Measurements from ENCODE around the gene UBE2G2.
"Not testable (repeated sequence)": the region's sequence is repeated elsewhere in the genome, so short reads cannot be mapped to it uniquely, and the experiment has no call there.

Gene UBE2G2

DNA sequence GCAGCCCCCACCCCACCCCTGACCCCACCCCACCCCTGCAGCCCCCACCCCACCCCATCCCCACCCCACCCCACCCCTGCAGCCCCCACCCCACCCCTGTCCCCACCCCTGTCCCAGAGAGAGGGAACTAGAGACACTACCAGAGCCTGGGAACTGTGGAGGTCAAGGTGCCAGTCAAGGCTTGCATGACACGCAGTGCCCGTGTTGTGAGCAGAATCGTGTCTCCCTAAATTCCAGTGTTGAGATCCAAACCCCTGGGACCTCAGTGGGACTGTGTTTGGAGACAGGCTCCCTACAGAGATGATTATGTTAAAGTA lies 34.7 kb upstream of the UBE2G2 start:
- TF ChIP-seq, protein P1, sequence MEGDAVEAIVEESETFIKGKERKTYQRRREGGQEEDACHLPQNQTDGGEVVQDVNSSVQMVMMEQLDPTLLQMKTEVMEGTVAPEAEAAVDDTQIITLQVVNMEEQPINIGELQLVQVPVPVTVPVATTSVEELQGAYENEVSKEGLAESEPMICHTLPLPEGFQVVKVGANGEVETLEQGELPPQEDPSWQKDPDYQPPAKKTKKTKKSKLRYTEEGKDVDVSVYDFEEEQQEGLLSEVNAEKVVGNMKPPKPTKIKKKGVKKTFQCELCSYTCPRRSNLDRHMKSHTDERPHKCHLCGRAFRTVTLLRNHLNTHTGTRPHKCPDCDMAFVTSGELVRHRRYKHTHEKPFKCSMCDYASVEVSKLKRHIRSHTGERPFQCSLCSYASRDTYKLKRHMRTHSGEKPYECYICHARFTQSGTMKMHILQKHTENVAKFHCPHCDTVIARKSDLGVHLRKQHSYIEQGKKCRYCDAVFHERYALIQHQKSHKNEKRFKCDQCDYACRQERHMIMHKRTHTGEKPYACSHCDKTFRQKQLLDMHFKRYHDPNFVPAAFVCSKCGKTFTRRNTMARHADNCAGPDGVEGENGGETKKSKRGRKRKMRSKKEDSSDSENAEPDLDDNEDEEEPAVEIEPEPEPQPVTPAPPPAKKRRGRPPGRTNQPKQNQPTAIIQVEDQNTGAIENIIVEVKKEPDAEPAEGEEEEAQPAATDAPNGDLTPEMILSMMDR (IDR thresholded peaks at IDR 0.05; ENCODE audit: extremely low read depth, insufficient read depth, missing control alignments): no peak
- no peak for DNase-seq (ENCODE audit: low spot score)
- in situ Hi-C loops (cut with MboI; ENCODE audit: low pct_unique_long_range_greater_than_20kb, low sequenced_read_pairs, unreplicated experiment): no loop called here

DNA sequence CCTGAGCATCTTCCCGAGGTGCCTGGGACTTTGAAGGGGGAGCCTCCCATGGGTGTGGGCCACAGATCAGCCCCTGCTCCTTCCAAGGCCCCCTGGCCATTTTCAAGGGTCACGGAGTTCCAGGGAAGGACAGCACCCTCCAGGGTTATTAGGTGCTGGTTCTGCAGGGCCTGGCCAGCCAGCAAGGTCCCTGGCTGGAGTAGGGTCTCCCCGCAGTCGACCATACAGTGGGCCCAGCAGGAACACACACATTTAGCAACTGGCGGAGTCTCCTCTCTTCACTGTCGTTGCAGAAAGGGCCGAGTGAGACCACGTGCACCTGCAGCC lies 34.0 kb upstream of the UBE2G2 start:
- in situ Hi-C loops (cut with MboI; ENCODE audit: low pct_unique_long_range_greater_than_20kb, low sequenced_read_pairs, unreplicated experiment): no loop called here
- DNase-seq (ENCODE audit: low spot score): no peak
- TF ChIP-seq, protein P1 (IDR thresholded peaks at IDR 0.05; ENCODE audit: extremely low read depth, insufficient read depth, missing control alignments): no peak

DNA sequence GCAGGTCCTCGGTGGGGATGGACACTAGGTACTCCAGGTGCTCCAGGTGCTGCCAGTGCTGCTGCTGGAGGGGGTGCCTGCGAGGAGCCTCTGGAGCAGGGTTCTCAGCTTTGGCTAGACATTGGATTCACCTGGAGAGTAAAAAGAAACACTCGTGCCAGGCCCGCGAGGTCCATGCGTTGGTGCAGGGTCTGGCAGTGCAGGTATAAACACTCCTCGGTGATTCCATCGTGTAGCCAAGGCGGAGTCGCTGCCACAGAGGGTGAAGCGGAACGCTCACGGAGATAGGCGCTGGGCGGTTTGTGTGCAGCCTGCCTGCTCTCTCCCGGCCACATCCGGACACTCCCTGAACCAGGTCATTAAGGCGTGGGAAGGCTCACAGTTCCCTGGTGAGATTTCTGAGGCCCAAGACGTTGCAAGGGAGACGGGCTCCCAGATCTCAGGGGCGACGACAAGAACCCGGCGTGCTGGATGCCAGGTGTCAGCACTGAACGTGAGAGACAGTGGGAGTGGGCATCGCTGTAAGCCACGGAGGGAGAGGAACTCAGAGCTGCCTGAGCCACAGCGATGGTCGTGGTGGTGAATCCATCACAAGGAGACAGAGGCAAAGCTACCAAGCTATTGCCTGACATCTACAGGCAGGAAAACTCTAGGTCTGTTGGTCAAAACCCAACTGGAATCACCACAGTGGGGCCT lies 33.5 kb upstream of the UBE2G2 start:
- DNase-seq (ENCODE audit: low spot score): no peak
- in situ Hi-C loops (cut with MboI; ENCODE audit: low pct_unique_long_range_greater_than_20kb, low sequenced_read_pairs, unreplicated experiment): no loop called here
- TF ChIP-seq, protein P1 (IDR thresholded peaks at IDR 0.05; ENCODE audit: extremely low read depth, insufficient read depth, missing control alignments): no peak

DNA sequence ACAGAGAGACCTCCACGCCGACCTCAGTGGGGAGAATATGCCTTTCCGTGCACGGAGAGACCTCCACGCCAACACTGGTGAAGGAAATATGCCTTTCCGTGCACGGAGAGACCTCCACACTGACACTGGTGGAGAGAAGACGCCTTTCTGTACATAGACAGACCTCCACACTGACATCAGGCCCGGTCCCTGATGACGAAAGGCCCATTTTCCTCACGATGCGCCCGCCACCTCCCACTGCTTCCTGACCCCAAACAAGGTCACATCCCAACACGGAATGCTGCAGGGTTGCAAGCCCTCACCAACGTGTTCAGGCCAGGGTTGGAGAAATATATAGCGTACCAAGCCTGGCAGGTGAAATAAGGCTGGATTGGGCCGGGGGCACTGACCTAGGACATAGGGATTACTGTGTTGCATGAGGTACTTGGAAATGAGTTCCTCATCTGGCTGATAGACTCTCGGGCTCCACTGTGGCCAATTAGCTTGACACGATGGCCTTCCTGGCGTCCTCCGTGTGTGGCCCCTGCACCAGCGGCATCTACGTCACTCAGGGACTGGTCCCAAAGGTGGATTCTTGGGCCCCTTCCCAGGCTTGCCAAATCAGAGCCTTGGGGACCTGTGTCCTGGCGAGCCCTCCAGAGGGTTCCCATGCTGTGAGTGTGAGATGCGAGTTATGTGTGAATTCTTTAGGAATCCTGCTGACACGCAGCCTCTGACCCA lies 32.8 kb upstream of the UBE2G2 start:
- in situ Hi-C loops (cut with MboI; ENCODE audit: low pct_unique_long_range_greater_than_20kb, low sequenced_read_pairs, unreplicated experiment): no loop called here
- TF ChIP-seq, protein P1 (IDR thresholded peaks at IDR 0.05; ENCODE audit: extremely low read depth, insufficient read depth, missing control alignments): no peak
- DNase-seq (ENCODE audit: low spot score): no peak

DNA sequence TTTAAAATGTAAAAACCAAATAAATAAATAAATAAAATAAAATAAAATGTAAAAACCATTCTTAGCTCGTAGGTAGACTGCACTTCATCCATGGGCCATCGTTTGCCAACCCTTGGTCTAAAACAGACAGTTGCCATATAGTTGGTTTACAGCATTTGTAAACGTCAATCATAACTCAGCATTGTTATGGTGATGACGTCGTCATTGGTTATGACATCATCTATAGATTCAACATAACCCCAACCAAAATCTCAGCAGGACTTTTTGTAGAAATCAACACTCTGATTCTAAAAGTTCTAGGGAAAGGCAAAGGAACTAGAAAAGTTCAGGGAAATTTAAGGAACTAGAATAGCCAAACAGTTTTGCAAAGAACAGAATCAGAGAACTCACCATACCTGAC lies 32.0 kb upstream of the UBE2G2 start:
- in situ Hi-C loops (cut with MboI; ENCODE audit: low pct_unique_long_range_greater_than_20kb, low sequenced_read_pairs, unreplicated experiment): no loop called here
- no peak for DNase-seq (ENCODE audit: low spot score)
- TF ChIP-seq, protein P1 (IDR thresholded peaks at IDR 0.05; ENCODE audit: extremely low read depth, insufficient read depth, missing control alignments): no peak

- in situ Hi-C loops (cut with MboI; ENCODE audit: low pct_unique_long_range_greater_than_20kb, low sequenced_read_pairs, unreplicated experiment); DNase-seq (ENCODE audit: low spot score): not testable (repeated sequence)
Measured at GRCh38 chr21:44832516-44833255, 31.1 kb upstream of the UBE2G2 start.

Data from GM13977 (cell line).